HepG2 (cell line): ENCODE data around the gene SETD7.

Source experiments
- EZH2 ChIP-seq: conservative IDR thresholded peaks from 2 replicates; pipeline ENCODE4 v1.6.1; 2012; ENCODE audit warnings: mild to moderate bottlenecking, low read depth, low read length, moderate library complexity
- FLYWCH1 ChIP-seq: sonication (generic); formaldehyde crosslinking; IDR thresholded peaks from 2 replicates; pipeline ENCODE4 v1.8.1; 2023; ENCODE audit warnings: mild to moderate bottlenecking, missing genetic modification reagents
- MTA3 ChIP-seq: sonication (generic); formaldehyde crosslinking; IDR thresholded peaks from 2 replicates; pipeline ENCODE4 v1.4.0; 2020; ENCODE audit warnings: missing genetic modification reagents
- POLR2A ChIP-seq, 2 experiments: IDR thresholded peaks; 2 replicates each; pipeline ENCODE4 v1.6.1; 2011; ENCODE audit warnings: low read depth in 2 of 2, low read length in 2 of 2, mild to moderate bottlenecking in 1 of 2, moderate library complexity in 1 of 2; ENCODE audit not compliant: insufficient read depth in 1 of 2
- POLR2AphosphoS5 ChIP-seq: IDR thresholded peaks from 2 replicates; pipeline ENCODE4 v1.6.1; 2012; ENCODE audit warnings: low read depth, low read length
- ZNF501 ChIP-seq: sonication (generic); formaldehyde crosslinking; IDR thresholded peaks from 2 replicates; pipeline ENCODE4 v1.5.1; 2020; ENCODE audit warnings: mild to moderate bottlenecking, moderate library complexity, missing genetic modification reagents
- TF ChIP-seq, protein P1 (sequence below): sonication (generic); formaldehyde crosslinking; IDR thresholded peaks from 2 replicates; pipeline ENCODE4 v1.5.0; 2020; ENCODE audit warnings: missing genetic modification reagents, mild to moderate bottlenecking, borderline replicate concordance

DNA sequence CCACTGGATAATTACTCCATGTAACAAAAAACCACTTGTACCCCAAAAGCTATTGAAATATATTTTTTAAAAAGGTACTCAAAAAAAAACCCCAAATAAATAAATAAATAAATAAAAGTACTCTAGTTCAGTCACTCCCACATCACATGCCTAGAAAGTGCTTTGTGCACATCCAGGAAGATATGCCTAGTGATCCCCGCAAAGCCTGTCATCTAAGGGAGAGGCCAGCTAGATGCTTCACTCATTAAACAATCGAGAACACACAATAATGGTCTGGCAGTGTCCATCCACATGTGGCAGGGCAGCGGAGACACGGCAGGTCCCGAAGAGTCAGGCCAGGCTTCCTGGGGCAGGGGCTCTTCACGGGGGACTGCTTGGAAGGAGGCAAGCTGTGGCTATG lies 54.5 kb downstream of the SETD7 start:
- TF ChIP-seq ZNF501 (CRISPR knock-in tag) (no peak), POLR2A (IDR thresholded peaks at IDR 0.05; ENCODE audit: insufficient read depth in 1 of 2, low read depth in 2 of 2, low read length in 2 of 2) (no peak), MTA3 (no peak), EZH2 (no peak), POLR2AphosphoS5 (no peak), FLYWCH1 (no peak)
- TF ChIP-seq, protein P1, sequence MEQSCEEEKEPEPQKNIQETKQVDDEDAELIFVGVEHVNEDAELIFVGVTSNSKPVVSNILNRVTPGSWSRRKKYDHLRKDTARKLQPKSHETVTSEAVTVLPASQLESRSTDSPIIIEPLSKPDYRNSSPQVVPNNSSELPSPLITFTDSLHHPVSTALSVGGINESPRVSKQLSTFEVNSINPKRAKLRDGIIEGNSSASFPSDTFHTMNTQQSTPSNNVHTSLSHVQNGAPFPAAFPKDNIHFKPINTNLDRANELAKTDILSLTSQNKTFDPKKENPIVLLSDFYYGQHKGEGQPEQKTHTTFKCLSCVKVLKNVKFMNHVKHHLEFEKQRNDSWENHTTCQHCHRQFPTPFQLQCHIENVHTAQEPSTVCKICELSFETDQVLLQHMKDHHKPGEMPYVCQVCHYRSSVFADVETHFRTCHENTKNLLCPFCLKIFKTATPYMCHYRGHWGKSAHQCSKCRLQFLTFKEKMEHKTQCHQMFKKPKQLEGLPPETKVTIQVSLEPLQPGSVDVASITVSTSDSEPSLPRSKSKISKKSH: no peak
